LNCAP (cell line): Measurements from ENCODE around the gene FTCDNL1.

Experiments used
- TF ChIP-seq, protein P1 (sequence below): fragments of 450-650 bp; IDR thresholded peaks from 2 replicates; pipeline ENCODE4 v1.5.1; 2017; ENCODE audit warnings: mild to moderate bottlenecking

FTCDNL1 gene

DNA sequence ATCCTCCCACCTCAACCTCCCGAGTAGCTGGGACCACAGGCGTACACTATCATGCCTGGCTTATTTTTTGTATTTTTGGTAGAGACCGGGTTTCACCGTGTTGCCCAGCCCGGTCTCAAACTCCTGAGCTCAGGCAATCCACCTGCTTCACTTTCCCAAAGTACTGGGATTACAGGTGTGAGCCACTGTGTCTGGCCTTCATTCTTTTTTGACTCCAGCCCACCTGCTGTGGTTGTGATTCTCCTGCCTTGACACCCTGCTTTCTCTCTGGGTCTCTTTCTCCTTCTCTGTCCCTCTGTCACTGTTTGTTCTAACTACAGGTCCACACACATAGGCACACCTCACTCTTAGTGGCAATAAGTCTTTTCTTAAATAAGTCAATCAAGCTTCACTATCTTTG, 85.3 kb downstream of the FTCDNL1 start:
- TF ChIP-seq, protein P1, sequence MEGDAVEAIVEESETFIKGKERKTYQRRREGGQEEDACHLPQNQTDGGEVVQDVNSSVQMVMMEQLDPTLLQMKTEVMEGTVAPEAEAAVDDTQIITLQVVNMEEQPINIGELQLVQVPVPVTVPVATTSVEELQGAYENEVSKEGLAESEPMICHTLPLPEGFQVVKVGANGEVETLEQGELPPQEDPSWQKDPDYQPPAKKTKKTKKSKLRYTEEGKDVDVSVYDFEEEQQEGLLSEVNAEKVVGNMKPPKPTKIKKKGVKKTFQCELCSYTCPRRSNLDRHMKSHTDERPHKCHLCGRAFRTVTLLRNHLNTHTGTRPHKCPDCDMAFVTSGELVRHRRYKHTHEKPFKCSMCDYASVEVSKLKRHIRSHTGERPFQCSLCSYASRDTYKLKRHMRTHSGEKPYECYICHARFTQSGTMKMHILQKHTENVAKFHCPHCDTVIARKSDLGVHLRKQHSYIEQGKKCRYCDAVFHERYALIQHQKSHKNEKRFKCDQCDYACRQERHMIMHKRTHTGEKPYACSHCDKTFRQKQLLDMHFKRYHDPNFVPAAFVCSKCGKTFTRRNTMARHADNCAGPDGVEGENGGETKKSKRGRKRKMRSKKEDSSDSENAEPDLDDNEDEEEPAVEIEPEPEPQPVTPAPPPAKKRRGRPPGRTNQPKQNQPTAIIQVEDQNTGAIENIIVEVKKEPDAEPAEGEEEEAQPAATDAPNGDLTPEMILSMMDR = no peak

DNA sequence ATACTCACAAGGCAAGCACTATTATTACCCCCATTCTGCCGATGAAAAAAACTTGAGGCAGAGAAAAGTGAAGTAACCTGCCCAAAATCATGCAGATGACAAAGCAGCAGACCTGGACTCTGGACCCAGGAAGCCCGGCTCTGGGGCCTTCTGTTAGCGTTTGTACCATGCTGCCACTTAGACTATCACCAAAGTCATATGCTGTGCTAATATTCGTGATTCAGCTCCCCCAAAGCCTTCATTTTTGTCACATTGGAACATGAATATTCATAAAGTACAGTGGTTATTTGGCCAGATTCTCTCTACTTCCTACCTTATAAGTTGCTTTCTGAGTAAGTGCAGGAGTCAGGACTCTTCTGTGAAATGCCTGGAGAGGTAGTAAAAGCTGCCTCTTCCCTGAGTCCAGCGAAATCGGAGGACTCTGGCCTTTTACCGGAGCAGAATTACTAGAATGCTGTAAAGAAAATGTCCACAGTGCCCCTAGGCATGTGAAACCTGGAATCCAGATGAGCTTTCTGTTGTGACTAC, 86.7 kb downstream of the FTCDNL1 start:
- TF ChIP-seq, protein P1 = no peak

DNA sequence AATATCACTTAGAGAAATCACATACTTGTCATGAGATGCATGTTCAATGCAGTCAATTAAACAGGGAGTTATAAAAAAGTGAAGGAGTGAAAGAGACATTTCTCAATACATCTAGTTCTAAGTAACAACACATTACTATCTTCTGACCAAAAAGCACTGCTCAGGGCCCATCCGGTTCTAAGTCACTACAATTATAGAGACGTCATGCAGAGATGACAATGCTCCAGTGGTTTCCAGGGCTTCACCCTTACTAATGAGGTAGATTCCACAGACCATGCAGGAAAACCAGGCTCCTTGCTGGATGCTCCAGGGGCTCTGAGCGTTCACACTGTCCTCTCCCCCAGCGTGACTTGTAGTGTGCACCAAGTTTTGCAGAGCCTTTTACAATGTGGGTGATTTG, 88.0 kb downstream of the FTCDNL1 start:
- TF ChIP-seq, protein P1 = no peak

DNA sequence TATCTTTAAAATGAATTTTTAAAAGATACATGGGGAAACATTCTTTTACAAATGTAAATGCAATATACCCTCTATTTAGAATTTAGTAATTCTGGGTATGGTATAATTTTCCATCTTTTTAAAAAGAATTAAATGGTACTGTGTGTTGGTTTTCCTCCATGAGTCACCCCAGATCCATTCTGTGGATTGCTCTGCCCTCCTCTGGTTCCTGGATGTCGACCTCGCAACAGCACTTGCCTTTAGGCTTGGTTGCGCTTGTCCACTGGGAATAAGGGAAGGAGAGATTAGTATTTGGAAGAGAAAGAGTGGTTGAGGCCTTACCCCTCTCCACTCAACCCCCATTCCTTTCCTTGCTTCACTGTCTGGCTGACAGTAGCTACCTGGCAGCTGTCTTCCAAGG, 90.4 kb downstream of the FTCDNL1 start:
- TF ChIP-seq, protein P1 = no peak

DNA sequence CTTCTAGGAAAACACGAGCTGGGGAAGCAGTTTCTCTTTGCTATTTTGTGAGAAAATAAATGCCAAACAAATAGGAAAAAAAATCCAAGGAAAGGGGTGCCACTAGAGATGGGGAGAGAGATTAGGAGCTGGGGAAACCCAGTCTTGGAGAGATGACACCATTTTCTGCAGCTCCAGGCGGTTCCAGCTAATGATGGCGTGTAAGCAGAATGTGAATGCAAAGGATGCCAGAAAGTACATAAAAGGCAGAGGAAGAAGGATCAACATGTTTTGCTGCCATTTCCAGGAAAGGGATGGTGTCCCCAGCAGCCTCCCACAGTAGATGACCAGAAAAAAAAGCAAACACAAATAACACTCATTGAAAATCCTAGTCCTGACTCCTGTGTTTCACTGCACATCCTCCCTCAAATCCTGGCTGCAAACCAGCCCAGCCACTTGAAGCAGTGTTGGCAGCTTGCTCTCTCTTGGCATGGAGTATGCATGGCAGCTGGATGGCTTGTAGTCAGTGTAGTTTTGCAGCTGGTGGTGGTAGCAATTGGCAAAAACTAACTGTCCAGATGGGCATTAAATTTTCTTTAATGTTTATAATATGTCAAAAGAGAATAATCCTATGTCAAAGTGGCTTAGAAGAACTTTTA, 93.6 kb downstream of the FTCDNL1 start:
- TF ChIP-seq, protein P1 = no peak

DNA sequence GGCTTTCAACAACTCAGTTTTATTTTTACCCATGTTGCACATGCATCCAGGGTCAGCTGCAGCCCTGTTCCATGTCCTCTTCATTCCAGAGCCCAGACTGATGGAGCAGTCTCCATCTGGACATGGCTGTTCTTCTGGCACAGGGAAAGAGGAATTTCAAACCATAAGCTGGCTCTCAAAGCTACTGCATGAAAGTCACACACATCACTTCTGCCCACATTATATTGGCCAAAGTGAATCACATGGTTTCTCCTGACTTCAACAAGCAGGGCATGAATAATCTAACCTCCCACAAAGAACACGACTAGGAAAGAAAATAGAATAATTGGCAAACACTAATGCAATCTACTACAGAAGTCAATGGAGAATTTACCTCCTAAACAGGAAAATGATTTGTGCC, 94.2 kb downstream of the FTCDNL1 start:
- TF ChIP-seq, protein P1 = no peak

DNA sequence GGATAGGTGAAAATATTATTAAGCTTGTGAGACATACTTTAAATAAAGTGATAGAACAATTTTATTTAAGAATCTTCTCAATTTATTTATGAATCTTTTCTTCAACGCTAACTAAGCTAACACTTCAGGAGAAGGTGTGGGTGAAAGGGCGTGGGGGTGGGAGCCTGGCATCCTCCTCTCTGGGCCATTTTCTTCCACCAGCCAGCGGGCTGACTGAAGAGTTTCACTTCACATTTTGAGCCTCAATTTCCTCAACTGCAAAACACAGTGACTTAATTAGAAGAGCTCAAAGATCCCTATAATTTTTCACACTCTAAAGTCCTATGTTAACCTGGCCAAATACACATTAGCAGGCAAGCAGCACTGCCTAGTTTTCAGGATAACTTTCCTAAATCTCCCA, 94.8 kb downstream of the FTCDNL1 start:
- TF ChIP-seq, protein P1 = no peak

DNA sequence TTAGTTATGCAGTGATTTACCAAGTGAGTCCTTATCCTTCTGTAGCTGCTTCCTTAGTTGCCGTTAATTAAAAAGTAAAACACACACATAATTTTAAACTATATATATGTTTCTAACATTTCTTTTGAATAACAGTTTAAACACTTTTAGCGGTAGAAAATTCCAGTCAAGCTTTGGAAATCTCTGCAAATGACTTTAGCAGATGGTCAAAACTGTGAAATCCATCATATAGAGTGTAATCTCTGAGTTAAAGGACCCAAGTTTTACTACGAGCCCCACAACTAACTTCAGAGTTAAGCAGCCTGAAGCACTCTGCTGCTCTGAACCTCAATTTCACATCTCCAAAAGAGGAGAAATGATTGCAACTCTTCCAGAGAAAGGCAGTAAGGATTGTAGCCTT, 96.2 kb downstream of the FTCDNL1 start:
- TF ChIP-seq, protein P1 = no peak
